Hepatocyte (in vitro differentiated cells): Measurements from ENCODE around the gene PRND.

Experiments used
- EZH2 ChIP-seq: fragments of 200-600 bp; sonication (generic); IDR thresholded peaks from 2 replicates; pipeline ENCODE4 v1.6.1; 2016; ENCODE audit warnings: antibody characterized with exemption, mild to moderate bottlenecking, borderline replicate concordance
- EZH2phosphoT487 ChIP-seq: fragments of 200-600 bp; sonication (generic); IDR thresholded peaks from one replicate; pipeline ENCODE4 v1.6.1; 2018; ENCODE audit warnings: antibody characterized with exemption, mild to moderate bottlenecking, low read depth, moderate library complexity; ENCODE audit not compliant: unreplicated experiment, severe bottlenecking

- TF ChIP-seq EZH2 (no peak), EZH2phosphoT487 (no peak)
These were observed 49.3 kb downstream of the PRND start for GRCh38 chr20:4771004-4771403.
